ENCODE measurements around the gene PDE4D.

DNA sequence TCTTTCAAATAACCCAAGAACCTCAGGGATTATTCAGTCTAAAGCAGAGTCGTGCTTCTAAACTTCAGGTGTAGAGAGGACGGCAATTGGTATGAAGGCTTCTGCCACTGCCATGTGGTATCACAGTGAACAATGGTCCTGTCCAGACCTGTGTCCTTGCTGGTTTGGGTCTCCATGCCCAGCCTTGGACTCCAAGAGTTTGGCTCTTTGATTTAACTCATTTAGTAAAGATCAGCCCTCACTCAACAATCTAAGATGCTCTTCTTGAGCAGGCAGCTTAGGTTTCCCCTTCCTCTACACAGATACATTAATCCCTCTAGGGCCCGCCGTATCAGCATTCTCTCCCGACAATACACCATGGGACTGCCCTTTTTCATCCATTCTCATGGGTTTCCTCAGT lies 792.7 kb downstream of the PDE4D start:
- TF ChIP-seq, protein P1, sequence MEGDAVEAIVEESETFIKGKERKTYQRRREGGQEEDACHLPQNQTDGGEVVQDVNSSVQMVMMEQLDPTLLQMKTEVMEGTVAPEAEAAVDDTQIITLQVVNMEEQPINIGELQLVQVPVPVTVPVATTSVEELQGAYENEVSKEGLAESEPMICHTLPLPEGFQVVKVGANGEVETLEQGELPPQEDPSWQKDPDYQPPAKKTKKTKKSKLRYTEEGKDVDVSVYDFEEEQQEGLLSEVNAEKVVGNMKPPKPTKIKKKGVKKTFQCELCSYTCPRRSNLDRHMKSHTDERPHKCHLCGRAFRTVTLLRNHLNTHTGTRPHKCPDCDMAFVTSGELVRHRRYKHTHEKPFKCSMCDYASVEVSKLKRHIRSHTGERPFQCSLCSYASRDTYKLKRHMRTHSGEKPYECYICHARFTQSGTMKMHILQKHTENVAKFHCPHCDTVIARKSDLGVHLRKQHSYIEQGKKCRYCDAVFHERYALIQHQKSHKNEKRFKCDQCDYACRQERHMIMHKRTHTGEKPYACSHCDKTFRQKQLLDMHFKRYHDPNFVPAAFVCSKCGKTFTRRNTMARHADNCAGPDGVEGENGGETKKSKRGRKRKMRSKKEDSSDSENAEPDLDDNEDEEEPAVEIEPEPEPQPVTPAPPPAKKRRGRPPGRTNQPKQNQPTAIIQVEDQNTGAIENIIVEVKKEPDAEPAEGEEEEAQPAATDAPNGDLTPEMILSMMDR (IDR thresholded peaks at IDR 0.05; ENCODE audit: insufficient read depth, low read depth, low read length) = no peak
- no peak for TF ChIP-seq EZH2 (IDR thresholded peaks at IDR 0.05; ENCODE audit: insufficient read depth, low read length)

Measured in astrocyte (in vitro differentiated cells and primary cell).